GM21737 (cell line): Measurements from ENCODE around the gene KLK11.

Experiments
- ATAC-seq: cut with Tn5 transposase; IDR thresholded peaks from one replicate; pipeline ENCODE4 v1.9.1; 2021; ENCODE audit warnings: mild to moderate bottlenecking, moderate library complexity; ENCODE audit not compliant: unreplicated experiment

KLK11 gene

GRCh38 chr19:51029718-51030117 is 3.3 kb upstream of the KLK11 start:
- ATAC-seq: no peak

DNA sequence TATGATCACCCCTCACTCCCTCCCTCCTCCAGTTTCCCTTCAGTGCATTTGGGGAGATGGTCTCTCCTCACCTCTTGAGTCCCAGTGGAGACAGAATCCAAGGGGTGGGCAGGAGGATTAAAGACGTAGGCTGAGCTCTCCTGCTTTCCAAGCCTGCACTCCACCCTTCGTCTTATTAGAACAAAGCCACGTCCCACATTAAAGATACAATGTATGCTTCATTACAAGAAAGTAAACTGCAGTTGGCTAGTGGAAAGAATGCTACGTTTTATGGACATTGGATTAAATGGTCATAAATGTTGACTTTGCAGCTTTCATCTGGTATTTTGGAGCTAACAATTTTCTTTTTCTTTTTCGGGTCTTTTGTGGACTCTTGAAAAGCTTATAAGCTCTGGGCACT is 1.5 kb upstream of the KLK11 start:
- no peak for ATAC-seq

GRCh38 chr19:51027126-51027806 is 850 bp upstream of the KLK11 start:
- no peak for ATAC-seq

GRCh38 chr19:51025809-51026553 is 435 bp downstream of the KLK11 start:
- no peak for ATAC-seq

- ATAC-seq: no peak
These were observed 1.0 kb downstream of the KLK11 start for GRCh38 chr19:51025401-51025800.

- ATAC-seq: no peak
These were observed 1.5 kb downstream of the KLK11 start for GRCh38 chr19:51024924-51025323.

GRCh38 chr19:51023946-51024345 is 2.5 kb downstream of the KLK11 start:
- no peak for ATAC-seq

- ATAC-seq: no peak
These were observed 3.9 kb downstream of the KLK11 start for GRCh38 chr19:51022526-51022925.

DNA sequence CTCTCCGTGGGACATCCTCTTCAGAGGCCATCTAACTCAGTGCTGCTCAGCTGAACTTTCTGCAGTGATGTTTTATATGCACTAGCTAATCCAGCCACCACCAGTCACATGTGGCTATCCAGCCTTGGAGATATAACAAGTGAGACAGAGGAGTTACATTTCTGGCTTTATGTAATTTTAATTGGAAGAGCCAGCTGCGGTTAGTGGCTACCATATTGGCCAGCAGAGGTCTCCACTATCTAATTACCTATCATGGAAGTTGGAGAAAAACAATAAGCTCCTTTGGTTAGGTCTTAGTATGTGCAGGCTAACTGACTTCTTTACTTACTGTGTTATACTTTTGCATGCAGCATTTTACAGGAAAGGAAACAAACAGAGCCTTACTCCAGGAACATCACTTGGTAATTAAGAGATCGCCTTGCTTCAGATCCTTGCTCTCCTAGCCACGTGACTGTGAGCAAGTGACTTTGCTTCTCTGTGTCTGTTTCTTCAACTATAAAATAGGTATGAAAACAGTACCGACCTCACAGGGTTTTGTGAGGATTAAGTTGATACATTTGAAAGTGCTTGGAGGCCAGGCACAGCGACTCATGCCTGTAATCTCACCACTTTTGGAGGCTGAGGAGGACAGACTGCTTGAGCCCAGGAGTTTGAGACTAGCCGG is 5.3 kb downstream of the KLK11 start:
- ATAC-seq: no peak

DNA sequence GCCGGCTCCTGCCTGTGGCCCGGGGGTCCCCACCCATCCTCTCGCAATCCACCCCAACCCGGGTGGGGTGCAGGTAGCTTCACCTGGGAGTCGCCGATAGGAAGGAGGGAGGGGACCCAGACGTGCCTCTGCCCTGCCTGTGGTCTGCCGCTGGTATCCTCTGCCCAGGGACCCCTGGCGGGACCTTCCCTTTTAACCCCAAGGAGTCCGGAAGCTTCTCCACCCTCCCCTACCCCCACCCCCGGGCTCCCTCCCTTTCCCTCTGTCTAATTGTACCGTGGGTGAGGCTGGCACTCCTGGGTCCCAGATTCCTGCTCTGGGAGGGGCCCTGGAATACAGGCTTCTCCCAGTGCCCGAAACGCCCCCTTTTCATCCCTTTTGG is 6.9 kb downstream of the KLK11 start, which contains the start of gene KLK10:
TSS of gene KLK10 (minus strand) at position 166 of the 382 bp plus-strand sequence. CDS start 579 bp downstream, outside the sequence.
- ATAC-seq: no peak

DNA sequence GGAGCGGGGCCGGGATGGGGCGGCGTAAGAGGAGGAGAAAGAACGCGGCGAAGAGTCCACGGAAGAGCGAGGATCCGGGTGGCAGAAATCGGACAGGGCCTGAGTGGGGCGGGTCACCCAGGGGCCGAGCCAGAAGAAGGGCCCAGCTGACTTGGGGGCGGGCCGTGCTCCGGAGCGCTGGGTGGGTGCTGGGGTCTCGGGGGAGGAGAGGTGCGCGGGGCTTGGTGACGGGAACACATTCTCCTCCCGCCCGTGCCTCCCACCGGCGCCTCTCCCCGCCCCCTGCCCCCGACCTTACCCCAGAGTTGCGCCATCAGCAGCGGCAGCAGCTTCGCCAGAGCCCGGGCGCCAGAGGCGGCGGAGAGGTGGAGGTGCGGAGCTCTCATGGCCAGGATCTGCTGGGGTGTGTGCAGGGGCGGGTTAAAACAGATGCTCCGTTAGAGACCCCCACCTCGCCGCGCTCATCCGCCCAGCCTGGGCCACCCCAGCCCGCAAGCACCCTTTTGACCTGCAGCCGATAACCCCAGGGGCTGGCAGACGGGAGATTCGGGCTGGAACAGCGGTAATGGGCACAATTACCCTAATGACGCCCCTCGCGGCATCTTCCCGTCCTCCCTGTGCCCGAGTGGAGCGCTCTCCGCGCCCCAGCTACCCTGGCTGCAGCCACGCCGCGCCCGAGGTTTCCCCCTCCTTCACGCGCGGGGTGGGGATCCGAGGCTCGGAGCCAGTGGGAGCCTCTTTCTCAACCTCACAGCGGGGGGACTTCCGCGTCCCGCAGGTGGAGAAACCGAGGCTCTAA is 7.5 kb downstream of the KLK11 start:
- ATAC-seq: no peak

GRCh38 chr19:51016798-51017683 is 9.4 kb downstream of the KLK11 start:
- no peak for ATAC-seq

DNA sequence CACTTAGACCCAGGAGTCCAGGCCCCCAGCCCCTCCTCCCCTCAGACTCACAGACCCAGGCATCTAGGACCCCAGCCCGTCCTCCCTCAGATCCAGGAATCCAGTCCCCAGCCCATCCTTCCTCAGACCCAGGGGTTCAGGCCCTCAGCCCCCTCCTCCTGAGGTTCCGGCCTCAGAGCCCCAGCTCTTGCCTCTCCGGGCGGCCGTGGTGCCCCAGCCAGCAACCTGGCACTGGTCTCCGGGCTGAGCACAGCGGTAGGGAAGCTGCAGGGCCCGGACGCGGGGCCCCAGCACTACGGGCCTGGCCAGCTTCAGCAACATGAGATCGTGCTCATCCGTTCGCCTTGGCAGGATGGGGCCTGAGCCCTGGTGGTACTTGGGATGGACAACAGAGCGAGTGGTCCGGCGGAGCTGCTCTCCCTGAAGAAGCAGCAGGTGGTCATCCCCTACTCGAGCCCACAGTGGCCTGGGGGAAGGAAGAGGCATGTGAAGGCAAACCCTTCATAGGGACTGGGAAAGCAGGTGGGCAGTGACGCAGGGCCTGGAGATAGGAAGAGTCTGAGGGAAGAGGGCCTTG is 10.6 kb downstream of the KLK11 start:
- no peak for ATAC-seq

- ATAC-seq: no peak
These were observed 12.2 kb downstream of the KLK11 start for GRCh38 chr19:51014242-51014641.

DNA sequence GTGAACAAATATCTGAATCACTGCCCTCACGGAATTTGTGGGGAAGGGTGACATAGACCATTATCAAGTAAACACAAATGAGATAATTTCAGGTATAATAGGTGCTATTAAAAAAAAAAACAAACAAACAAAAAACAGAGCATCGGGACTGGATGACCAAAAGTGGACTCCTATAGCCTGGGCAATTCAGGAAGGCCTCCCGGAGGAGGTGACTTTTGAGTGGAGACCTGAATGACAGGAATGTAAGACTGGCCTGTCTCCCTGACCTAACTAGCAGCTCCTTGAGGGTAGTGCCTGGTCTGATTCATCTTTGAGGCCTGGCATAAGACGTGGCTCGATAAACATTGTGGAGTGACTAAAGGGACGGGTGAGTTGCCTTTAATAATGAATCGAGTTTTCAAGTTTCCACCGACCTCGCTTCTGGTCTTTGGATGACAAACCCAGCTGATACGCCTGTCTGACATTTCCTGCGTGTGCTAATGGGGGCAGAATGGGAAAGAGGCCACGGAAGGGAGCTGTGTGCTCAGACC is 13.7 kb downstream of the KLK11 start:
- ATAC-seq: no peak

- no peak for ATAC-seq
These were observed 16.2 kb downstream of the KLK11 start for GRCh38 chr19:51010066-51010795.

GRCh38 chr19:51009061-51009891 is 17.1 kb downstream of the KLK11 start:
- no peak for ATAC-seq

- ATAC-seq: no peak
These were observed 18.9 kb downstream of the KLK11 start for GRCh38 chr19:51007488-51007887.
